ENCODE measurements around the gene COMT. TPM values are rescaled to one million over a fixed set of nuclear protein-coding genes. Genes with fewer than 3 reads are reported as not detected.

COMT gene
- total RNA-seq, 1 donor from 2014 or later = 221 TPM

GRCh38 chr22:20014526-20015186, 73.1 kb downstream of the COMT start:
- FAIRE-seq (no peak), DNase-seq (ENCODE audit: low read depth) (no peak)
- Histone ChIP-seq H3K27me3 (ENCODE audit: control insufficient read depth, insufficient read depth, low read length) (peaks cover 11% of the 10 kb centered on the region), H3K36me3 (ENCODE audit: control insufficient read depth, insufficient read depth, low read length) (no peaks in the 10 kb centered on the region), H3K4me3 (ENCODE audit: low read depth, low read length) (no peak overlapping the region)
- TF ChIP-seq CTCF (IDR thresholded peaks at IDR 0.05; ENCODE audit: insufficient read depth, low read length, severe bottlenecking) = no peak

- DNase-seq (ENCODE audit: low read depth) = no peak
- TF ChIP-seq CTCF (IDR thresholded peaks at IDR 0.05; ENCODE audit: insufficient read depth, low read length, severe bottlenecking) = no peak
- peaks cover 11% of the 10 kb centered on the region for H3K27me3 ChIP-seq (ENCODE audit: control insufficient read depth, insufficient read depth, low read length)
- H3K36me3 ChIP-seq (ENCODE audit: control insufficient read depth, insufficient read depth, low read length) = no peaks in the 10 kb centered on the region
- no peak overlapping the region for H3K4me3 ChIP-seq (ENCODE audit: low read depth, low read length)
- FAIRE-seq = no peak
Measured at GRCh38 chr22:20015187-20015625, 73.6 kb downstream of the COMT start.

GRCh38 chr22:20015971-20016733, 74.6 kb downstream of the COMT start:
- H3K27me3 ChIP-seq (ENCODE audit: control insufficient read depth, insufficient read depth, low read length) = peaks cover 11% of the 10 kb centered on the region
- H3K4me3 ChIP-seq (ENCODE audit: low read depth, low read length) = peak overlapping the region; percentile 59
- TF ChIP-seq CTCF (IDR thresholded peaks at IDR 0.05; ENCODE audit: insufficient read depth, low read length, severe bottlenecking) = no peak
- no peaks in the 10 kb centered on the region for H3K36me3 ChIP-seq (ENCODE audit: control insufficient read depth, insufficient read depth, low read length)
- no peak for DNase-seq (ENCODE audit: low read depth)
- no peak for FAIRE-seq

GRCh38 chr22:20016734-20017621, 75.4 kb downstream of the COMT start, which contains the start of gene ARVCF:
Gene ARVCF, minus strand, starts transcription at chr22:20016823. Its CDS starts 26,029 bp downstream, at chr22:19990794.
- no peak for FAIRE-seq
- peak; percentile 51 for DNase-seq (ENCODE audit: low read depth)
- Histone ChIP-seq H3K36me3 (ENCODE audit: control insufficient read depth, insufficient read depth, low read length) (no peaks in the 10 kb centered on the region), H3K27me3 (ENCODE audit: control insufficient read depth, insufficient read depth, low read length) (peaks cover 11% of the 10 kb centered on the region), H3K4me3 (ENCODE audit: low read depth, low read length) (peak within 1 kb of the TSS; percentile 59)
- TF ChIP-seq CTCF (IDR thresholded peaks at IDR 0.05; ENCODE audit: insufficient read depth, low read length, severe bottlenecking) = peak; percentile 19

GRCh38 chr22:20017622-20017958, 76.0 kb downstream of the COMT start:
- Histone ChIP-seq H3K36me3 (ENCODE audit: control insufficient read depth, insufficient read depth, low read length) (no peaks in the 10 kb centered on the region), H3K4me3 (ENCODE audit: low read depth, low read length) (no peak overlapping the region), H3K27me3 (ENCODE audit: control insufficient read depth, insufficient read depth, low read length) (peaks cover 11% of the 10 kb centered on the region)
- TF ChIP-seq CTCF (IDR thresholded peaks at IDR 0.05; ENCODE audit: insufficient read depth, low read length, severe bottlenecking) = no peak
- FAIRE-seq (no peak), DNase-seq (ENCODE audit: low read depth) (no peak)
